Measurements from ENCODE around the gene TNFRSF8.

The TNFRSF8 gene

GRCh38 chr1:12178511-12178910, 115.4 kb downstream of the TNFRSF8 start:
- no peak for DNase-seq

GRCh38 chr1:12179111-12179519, 116.0 kb downstream of the TNFRSF8 start:
- DNase-seq, result peak; percentile 83

GRCh38 chr1:12179676-12180075, 116.6 kb downstream of the TNFRSF8 start:
- DNase-seq, result no peak

GRCh38 chr1:12180315-12180714, 117.2 kb downstream of the TNFRSF8 start:
- DNase-seq, result no peak

GRCh38 chr1:12180903-12181302, 117.8 kb downstream of the TNFRSF8 start:
- DNase-seq, result no peak

- DNase-seq, result no peak
Measured at GRCh38 chr1:12181568-12181967, 118.5 kb downstream of the TNFRSF8 start.

GRCh38 chr1:12182410-12182984, 119.4 kb downstream of the TNFRSF8 start:
- no peak for DNase-seq

GRCh38 chr1:12183095-12183794, 120.1 kb downstream of the TNFRSF8 start:
- no peak for DNase-seq

GRCh38 chr1:12184008-12184681, 121.0 kb downstream of the TNFRSF8 start:
- no peak for DNase-seq

- DNase-seq, result no peak
Measured at GRCh38 chr1:12185036-12185917, 122.2 kb downstream of the TNFRSF8 start.

- no peak for DNase-seq
Measured at GRCh38 chr1:12185918-12186678, 123.0 kb downstream of the TNFRSF8 start.

- DNase-seq, result no peak
Measured at GRCh38 chr1:12186679-12186985, 123.5 kb downstream of the TNFRSF8 start.

- DNase-seq, result no peak
Measured at GRCh38 chr1:12188115-12188514, 125.0 kb downstream of the TNFRSF8 start.

- DNase-seq, result no peak
Measured at GRCh38 chr1:12188657-12189327, 125.7 kb downstream of the TNFRSF8 start.

GRCh38 chr1:12189328-12189682, 126.2 kb downstream of the TNFRSF8 start:
- no peak for DNase-seq

- no peak for DNase-seq
Measured at GRCh38 chr1:12191242-12192032, 128.3 kb downstream of the TNFRSF8 start.

Measured in CD4-positive, alpha-beta T cell treated with Interleukin-10 for 1 hour (primary cell).